Ascending aorta (tissue), 2 donors: ENCODE data around the gene REELD1. TPM values are rescaled to one million over a fixed set of nuclear protein-coding genes. Genes with fewer than 3 reads are reported as not detected.

ENCODE experiments used
- DNase-seq, 2 donors: peaks; one replicate each; pipeline ENCODE4 v3.0.0-alpha.2; 2019; ENCODE audit warnings: low spot score in 2 of 2
- H3K27ac ChIP-seq, 2 donors: fragments of 200-600 bp; sonication (generic); one replicate each; pipeline ENCODE4 v1.5.1; 2016 to 2017; ENCODE audit warnings: mild to moderate bottlenecking in 1 of 2
- H3K27me3 ChIP-seq: fragments of 200-600 bp; sonication (generic); one replicate; pipeline ENCODE4 v1.5.1; 2017
- H3K36me3 ChIP-seq, 2 donors: fragments of 200-600 bp; sonication (generic); one replicate each; pipeline ENCODE4 v1.5.1; 2016
- H3K4me1 ChIP-seq, 2 donors: fragments of 200-600 bp; sonication (generic); one replicate each; pipeline ENCODE4 v1.5.1; 2016 to 2017; ENCODE audit warnings: mild to moderate bottlenecking in 1 of 2
- H3K4me3 ChIP-seq, 2 donors: fragments of 200-600 bp; sonication (generic); one replicate each; pipeline ENCODE4 v1.5.1; 2016 to 2017; ENCODE audit warnings: mild to moderate bottlenecking in 1 of 2
- H3K9me3 ChIP-seq, 2 donors: fragments of 200-600 bp; sonication (generic); one replicate each; pipeline ENCODE4 v1.5.1; 2016
- CTCF ChIP-seq, 3 experiments: fragments of 200-600 bp in 2 of 3; fragments of 450-650 bp in 1 of 3; sonication (generic) in 2 of 3; IDR thresholded peaks; one replicate each; pipeline ENCODE4 v1.5.1; 2016 to 2019; ENCODE audit warnings: antibody characterized with exemption in 3 of 3, mild to moderate bottlenecking in 1 of 3, moderate library complexity in 1 of 3
- intact Hi-C: fragments of 100-400 bp; cut with DNase I; formaldehyde crosslinking; loops from one replicate; pipeline ENCODE4 v1.15.1; 2023
- total RNA-seq: library from RNA; depleted of rRNA; stranded (reverse); fragments of >200 nt; gene quantifications from one replicate; pipeline ENCODE4 v1.1.0, GENCODE V29; 2016

REELD1 gene
- total RNA-seq, 1 donor from 2014 or later, result not detected

- intact Hi-C loops, result no loop called here
- no peak for DNase-seq
- Histone ChIP-seq H3K9me3 (no peaks in the 10 kb centered on the region), H3K27ac (no peak overlapping the region), H3K27me3 (no peaks in the 10 kb centered on the region), H3K4me1 (no peaks in the 10 kb centered on the region), H3K4me3 (no peak overlapping the region), H3K36me3 (peaks cover 13 to 29% of the 10 kb centered on the region in 2 donors)
- TF ChIP-seq CTCF (IDR thresholded peaks at IDR 0.05), result no peak
Observed at GRCh38 chr4:146194212-146194611, 20.1 kb upstream of the REELD1 start.

- Histone ChIP-seq H3K36me3 (peaks cover 0 to 6% of the 10 kb centered on the region in 2 donors), H3K4me3 (no peak overlapping the region), H3K9me3 (no peaks in the 10 kb centered on the region), H3K27ac (no peak overlapping the region), H3K4me1 (no peaks in the 10 kb centered on the region), H3K27me3 (no peaks in the 10 kb centered on the region)
- TF ChIP-seq CTCF (IDR thresholded peaks at IDR 0.05), result no peak
- intact Hi-C loops, result no loop called here
- no peak for DNase-seq
Observed at GRCh38 chr4:146202665-146203064, 11.7 kb upstream of the REELD1 start.

GRCh38 chr4:146207410-146207809, 6.9 kb upstream of the REELD1 start:
- DNase-seq, result no peak
- intact Hi-C loops, result no loop called here
- no peak overlapping the region for H3K27ac ChIP-seq
- no peak for TF ChIP-seq CTCF (IDR thresholded peaks at IDR 0.05)
- no peaks in the 10 kb centered on the region for H3K27me3 ChIP-seq
- H3K4me1 ChIP-seq, result no peaks in the 10 kb centered on the region
- H3K36me3 ChIP-seq, result no peaks in the 10 kb centered on the region
- H3K9me3 ChIP-seq, result no peaks in the 10 kb centered on the region
- no peak overlapping the region for H3K4me3 ChIP-seq

GRCh38 chr4:146210890-146211289, 3.4 kb upstream of the REELD1 start:
- Histone ChIP-seq H3K36me3 (no peaks in the 10 kb centered on the region), H3K4me1 (no peaks in the 10 kb centered on the region), H3K27me3 (no peaks in the 10 kb centered on the region), H3K27ac (no peak overlapping the region), H3K9me3 (no peaks in the 10 kb centered on the region), H3K4me3 (no peak overlapping the region)
- TF ChIP-seq CTCF (IDR thresholded peaks at IDR 0.05), result no peak
- intact Hi-C loops, result no loop called here
- DNase-seq, result no peak

- TF ChIP-seq CTCF (IDR thresholded peaks at IDR 0.05), result no peak
- DNase-seq, result no peak
- H3K4me1 ChIP-seq, result no peaks in the 10 kb centered on the region
- intact Hi-C loops, result no loop called here
- no peaks in the 10 kb centered on the region for H3K36me3 ChIP-seq
- H3K9me3 ChIP-seq, result no peaks in the 10 kb centered on the region
- no peak overlapping the region for H3K4me3 ChIP-seq
- H3K27ac ChIP-seq, result no peak overlapping the region
- no peaks in the 10 kb centered on the region for H3K27me3 ChIP-seq
Observed at GRCh38 chr4:146211440-146211839, 2.9 kb upstream of the REELD1 start.

GRCh38 chr4:146212781-146213180, 1.6 kb upstream of the REELD1 start:
- H3K4me3 ChIP-seq, result no peak overlapping the region
- no peaks in the 10 kb centered on the region for H3K36me3 ChIP-seq
- no peak overlapping the region for H3K27ac ChIP-seq
- no peak for TF ChIP-seq CTCF (IDR thresholded peaks at IDR 0.05)
- intact Hi-C loops, result no loop called here
- H3K9me3 ChIP-seq, result no peaks in the 10 kb centered on the region
- H3K27me3 ChIP-seq, result no peaks in the 10 kb centered on the region
- H3K4me1 ChIP-seq, result no peaks in the 10 kb centered on the region
- DNase-seq, result no peak
